Fibroblast of the conjunctiva (primary cell): ENCODE results near the gene PAFAH1B1.

ENCODE experiments used
- DNase-seq: peaks from one replicate; pipeline ENCODE4 v3.0.0-alpha.2; 2010; ENCODE audit warnings: low read depth

The PAFAH1B1 gene

DNA sequence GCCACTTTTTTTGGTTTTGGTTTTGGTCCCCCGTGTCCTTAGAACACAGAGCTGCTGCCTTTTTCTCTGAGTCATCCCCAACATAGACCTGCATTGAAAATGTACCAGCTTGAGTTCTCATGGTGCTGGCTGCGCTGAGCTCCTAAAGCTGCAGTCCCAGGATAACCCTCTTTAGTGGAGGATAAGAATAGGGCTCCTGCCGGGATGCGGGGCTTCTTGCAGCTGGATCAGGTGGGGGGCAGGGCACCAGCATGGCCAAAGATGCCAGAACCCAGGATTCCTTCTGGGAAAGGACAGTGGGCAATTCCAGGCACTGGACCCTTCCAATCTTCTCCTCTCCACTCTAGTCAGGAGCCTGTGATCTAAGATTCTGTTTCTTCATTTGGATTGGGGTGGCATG, 126.4 kb downstream of the PAFAH1B1 start:
- DNase-seq: no peak

DNA sequence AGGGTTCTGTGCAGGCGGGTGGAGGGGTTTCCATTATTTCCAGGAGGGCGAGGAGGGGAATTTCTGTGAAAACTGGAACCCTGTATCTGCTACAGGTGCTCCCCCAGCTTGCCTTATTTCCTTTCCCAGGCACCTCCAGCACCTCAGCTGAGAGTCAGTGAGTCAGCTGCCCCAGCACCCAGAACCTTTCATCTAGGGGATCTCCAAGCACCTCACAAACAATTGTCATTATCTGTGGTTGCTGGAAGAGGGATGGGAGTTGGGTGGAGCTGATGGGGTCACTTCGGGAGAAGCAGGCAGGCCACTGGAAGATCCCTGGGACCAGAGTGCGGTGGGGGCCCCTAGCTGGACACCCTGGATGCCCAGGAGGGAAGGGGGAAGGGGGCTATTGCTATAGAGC, 128.1 kb downstream of the PAFAH1B1 start:
- no peak for DNase-seq

DNA sequence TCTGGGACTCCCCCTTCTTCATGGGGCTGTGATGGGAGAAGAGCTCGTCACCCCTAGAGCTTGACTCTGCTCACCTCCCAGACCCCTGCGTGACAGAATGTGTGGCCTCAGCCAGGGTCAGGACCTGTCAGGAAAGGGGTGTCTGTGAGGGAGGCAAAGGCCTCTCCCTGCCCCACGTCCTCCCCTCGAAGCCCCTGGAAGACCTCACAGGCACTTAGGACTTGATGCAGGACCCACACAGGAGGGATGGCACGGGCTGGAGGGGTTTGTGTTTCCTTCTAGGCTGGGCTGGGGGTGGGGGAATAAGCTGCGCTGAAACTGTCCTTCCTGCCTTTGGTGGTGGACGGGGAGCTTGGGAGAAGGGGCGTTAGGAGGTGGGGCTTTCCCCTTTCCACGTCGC, 129.2 kb downstream of the PAFAH1B1 start:
- DNase-seq: no peak

DNA sequence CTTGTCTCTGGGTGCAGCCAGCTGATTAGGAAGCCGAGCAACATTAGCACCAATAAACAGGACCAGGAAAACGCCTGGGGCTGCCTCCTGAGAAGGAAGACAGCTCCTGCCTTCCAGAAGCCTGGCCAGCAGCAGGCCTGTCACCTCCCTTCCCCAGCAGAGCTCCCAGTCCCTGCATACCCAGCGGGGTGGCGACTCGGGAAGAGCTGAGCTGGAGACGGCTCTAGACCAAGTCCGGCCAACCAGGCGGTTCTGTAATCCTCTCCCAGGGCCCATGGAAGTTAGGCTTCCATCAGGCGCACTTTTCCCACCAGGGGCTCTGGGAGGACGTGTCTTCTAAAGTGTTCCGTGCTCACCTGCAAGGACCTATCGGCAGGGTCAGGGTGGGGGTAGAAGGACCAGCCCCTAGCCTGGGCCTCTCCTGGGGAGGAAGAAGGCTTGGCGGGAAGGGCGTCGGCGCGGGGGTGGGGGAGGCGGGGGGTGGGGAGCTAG, 130.1 kb downstream of the PAFAH1B1 start:
- no peak for DNase-seq

DNA sequence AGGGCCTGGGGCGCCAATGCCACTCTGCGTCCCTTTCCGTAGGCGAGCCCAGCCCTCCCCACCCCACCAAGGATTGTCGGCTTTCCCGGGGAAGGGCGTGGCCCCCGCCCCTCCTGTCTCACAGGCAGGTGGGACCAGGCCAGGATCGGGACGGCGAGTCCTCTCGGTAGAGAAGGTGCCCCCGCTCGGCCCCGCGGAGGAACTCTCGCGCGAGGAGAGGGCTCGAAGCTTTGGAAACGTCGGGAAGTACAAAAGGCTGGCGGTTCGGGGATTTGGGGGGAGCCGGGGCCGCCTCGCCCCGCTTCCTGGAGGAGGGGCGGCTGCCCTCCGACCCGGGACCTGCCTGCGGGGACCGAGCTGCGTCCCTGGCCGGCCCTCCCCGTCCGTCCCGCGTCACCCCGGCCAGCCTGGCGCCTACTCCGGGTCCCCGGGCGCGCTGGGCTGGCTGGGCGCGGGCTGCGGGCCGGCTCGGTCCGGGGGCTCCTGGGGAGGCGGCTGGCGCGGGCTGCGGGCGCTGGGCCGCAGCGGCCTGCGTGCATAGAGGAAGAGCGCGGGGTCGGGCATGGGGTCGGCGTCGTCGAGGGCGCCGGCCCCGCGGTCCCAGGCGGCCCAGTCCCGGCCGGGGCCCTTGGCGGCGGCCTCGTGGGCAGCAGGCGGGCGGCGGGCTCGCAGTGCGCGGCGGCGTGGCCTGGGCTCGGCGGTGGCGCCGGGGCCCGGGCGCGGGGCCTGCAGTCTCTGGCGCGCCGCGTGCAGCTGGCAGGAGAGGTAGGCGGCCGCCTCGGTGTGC, 130.7 kb downstream of the PAFAH1B1 start:
- no peak for DNase-seq

DNA sequence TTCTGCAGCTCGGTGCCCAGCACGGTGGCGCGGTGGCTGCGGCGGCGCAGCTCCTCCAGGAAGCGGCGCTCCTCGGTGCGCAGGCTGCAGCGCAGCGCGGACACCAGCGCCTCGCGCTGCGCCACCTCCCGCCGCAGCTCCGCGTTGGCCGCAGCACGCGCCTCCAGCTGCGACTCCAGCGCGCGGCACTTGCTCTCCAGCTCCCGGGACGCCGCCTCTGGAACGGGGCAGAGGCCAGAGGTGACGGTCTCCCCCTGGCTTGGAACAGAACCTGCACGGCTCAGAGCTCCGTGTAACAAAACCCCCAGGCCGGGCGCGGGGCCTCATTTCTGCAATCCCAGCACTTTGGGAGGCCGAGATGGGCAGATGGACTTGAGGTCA, 131.3 kb downstream of the PAFAH1B1 start:
- no peak for DNase-seq

DNA sequence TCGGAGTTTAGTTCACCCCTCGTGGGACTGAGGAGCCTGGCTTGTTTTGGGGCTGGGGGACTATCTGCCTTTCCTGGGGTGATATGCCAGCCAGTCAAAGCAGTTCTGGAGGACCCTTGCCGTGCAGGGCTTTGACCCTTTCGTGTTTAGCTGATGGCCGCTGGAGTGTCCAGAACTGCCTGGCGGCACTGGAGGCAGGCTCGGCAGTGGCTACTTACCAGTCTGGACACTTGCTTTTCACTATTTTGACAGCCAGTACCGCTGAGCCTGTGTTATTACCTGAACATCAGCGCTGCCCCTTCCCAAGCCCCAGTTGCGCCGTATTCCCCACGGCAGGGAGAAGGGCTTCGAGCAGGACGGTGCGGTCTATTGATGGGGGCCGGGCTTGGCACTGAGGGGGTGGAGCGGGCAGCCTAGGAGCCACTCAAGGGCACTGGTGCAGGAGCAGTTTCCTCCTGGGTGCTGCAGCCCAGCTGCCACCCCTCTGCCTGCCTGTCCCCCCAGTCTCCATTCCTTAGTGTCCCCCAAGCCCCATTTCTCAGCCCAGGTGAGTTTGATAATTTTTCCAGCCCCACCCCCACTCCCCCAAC, 137.4 kb downstream of the PAFAH1B1 start:
- DNase-seq: no peak

DNA sequence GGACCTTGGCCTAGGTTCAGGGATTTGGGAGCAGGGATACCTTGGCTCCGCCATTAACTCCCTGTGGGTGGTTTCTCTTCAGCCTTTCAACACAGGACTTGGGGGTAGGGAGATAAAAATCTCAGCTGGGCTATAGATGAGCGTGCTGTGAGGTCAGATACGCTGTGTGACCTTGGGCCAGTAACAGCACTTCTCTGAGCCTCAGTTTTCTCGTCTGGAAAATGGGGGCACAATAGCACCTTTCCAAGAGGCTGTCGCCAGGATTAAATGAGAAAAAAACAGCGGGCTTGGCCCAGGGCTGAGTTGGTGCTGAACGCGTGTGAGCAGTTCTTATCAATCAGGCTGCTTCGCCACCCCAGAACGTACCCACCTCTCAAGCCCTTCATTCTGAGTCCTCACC, 138.4 kb downstream of the PAFAH1B1 start:
- DNase-seq: no peak

DNA sequence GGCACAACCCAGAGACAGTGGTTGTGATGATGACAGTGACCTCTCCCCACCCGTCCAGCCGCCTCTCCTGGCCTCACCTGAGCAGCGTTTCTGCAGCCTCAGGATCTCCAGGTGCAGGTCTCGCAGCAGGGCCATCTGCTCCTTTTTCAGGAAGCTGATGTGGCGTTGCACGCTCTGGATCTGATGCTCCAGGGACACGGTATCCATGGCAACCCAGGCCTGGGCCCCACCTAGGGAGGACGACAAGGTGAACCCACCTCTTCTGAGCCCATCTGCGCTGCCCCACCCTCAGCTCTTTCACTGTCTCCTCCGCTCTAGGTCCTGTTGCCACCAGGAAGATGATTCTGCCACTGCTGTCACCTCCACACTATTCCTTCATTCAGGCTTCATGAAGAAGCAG, 141.5 kb downstream of the PAFAH1B1 start:
- DNase-seq: no peak
